Stimulated activated CD4-positive, alpha-beta T cell treated with anti-CD3 and anti-CD28 coated beads, TNF-alpha, amount 100 ng/mL, for 1 hour (primary cell): ENCODE data around the gene GALNT1.

Experiments used
- DNase-seq, 3 donors: peaks; one replicate each; pipeline ENCODE4 v3.0.0-alpha.2; 2020; ENCODE audit warnings: low read depth in 3 of 3, low spot score in 1 of 3

GALNT1 gene

GRCh38 chr18:35749701-35750100 is 168.2 kb downstream of the GALNT1 start:
- no peak for DNase-seq

DNA sequence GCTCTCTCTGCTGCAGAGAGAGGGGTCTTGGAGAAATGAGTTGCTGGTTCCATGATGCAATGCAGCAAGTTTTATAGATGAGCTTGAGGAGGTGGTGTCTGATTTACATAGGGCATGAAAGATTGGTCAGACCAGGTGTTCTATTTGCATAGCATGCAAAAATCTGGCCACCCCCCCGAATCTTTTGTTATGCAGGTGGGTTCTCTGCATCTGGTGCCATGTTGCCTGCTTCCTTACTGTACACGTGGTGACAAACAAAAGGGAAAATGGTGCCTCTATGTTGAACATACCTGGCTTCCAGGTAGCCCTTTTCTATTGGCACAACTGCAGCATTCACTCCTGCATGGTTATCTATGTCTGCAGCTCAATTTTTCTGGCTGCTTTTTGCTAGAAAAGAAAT is 169.4 kb downstream of the GALNT1 start:
- no peak for DNase-seq

DNA sequence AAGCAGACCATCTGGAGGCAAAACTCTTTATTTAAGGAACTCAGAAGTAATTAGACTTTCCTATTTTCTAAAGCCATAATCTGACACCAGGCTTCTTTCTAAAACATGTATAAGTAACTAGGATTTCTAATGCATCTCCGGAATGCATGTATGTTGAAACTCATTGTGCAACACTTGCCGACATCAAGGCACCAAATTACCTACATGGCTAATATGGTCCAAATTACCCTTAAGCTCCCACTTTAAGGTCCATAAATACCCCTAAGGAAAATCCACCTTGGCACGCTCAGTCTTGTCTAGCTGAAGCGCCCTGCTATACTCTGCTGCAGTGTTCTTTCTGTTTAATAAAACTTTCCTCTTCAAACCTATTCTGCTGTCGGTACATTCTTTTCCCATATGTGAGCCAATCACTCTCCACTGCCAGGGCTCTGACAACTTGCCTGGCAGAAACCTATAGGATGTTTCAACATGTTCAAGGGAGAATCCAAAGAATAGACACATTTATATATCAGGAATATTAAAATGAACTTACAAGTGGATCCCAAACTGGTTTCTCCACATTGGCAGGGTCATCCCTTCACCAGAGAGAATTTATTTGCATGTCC is 171.9 kb downstream of the GALNT1 start:
- DNase-seq: no peak

DNA sequence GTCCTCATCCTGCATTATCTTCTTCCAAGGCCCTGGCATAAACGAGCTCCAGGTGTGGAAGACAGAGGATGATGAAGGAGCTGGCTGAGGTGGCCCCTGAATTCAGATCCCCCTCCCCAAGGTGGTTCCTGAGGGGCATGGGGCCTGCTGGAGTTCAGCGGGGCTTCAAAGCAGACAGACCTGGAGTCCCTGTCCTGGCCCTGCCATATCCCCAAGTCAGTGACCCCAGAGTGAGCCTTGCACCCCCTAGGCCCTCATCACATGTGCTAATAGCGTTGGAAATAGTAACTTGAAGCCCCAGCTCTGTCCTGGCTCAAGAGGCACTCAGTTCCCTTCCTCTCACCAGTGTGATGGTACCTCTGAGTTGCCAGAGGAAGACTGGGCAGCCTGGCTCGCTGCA is 172.9 kb downstream of the GALNT1 start:
- DNase-seq: no peak

DNA sequence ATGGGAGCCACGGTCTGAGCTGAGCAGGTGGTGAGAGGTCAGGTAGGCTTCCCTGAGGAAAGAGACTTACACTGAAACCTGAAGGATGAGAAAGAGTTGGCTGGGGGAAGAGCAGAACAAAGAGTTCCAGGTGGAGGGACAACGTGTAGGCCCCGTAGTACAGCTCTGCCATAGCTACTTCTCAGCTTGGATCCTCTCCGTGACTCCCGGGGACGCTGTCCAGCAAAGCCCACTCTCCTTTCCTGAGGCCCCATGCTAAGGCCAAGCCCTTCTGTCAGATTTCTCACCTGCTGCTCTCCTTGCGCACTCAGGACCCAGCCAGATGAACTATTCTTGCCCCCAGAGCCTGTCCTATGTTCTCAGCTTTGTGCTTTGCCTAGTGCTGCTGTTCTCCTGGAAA is 173.8 kb downstream of the GALNT1 start:
- DNase-seq: no peak

DNA sequence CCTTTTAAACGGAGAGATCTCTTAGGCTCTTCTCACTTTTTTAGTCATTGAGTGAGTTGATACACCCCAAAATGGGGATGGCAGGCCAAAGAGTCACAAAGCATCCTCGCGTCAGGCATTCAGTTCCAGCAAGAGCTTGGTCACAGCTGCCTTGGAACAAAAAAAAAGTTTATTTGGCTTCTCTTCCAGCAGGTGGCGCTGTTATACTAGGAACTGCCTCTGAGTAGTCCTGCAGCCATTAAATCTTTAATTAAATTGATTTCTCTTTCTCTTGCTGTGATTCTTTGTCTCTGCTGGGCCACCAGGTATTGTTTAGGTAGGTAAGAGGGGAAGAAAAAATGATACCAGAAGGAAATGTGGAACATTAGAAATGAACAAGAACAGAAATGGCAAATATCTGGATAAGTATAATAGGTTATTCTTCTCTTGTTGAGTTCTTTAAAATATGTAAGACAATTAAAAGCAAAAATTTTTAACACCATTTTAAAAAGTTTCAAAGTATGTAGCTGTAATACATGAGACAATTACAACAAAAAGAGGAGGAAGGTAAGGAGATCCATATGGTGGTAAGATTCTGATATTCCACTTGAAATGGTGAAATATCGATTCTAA is 175.1 kb downstream of the GALNT1 start:
- DNase-seq: peak; percentile 6 to 16 (median 10)
